Right hindlimb (tissue), 1 donor: ENCODE data around the gene SERTAD2.

ENCODE experiments used
- DNase-seq: peaks from one replicate; pipeline ENCODE4 v3.0.0-alpha.2; 2018

The SERTAD2 gene

DNA sequence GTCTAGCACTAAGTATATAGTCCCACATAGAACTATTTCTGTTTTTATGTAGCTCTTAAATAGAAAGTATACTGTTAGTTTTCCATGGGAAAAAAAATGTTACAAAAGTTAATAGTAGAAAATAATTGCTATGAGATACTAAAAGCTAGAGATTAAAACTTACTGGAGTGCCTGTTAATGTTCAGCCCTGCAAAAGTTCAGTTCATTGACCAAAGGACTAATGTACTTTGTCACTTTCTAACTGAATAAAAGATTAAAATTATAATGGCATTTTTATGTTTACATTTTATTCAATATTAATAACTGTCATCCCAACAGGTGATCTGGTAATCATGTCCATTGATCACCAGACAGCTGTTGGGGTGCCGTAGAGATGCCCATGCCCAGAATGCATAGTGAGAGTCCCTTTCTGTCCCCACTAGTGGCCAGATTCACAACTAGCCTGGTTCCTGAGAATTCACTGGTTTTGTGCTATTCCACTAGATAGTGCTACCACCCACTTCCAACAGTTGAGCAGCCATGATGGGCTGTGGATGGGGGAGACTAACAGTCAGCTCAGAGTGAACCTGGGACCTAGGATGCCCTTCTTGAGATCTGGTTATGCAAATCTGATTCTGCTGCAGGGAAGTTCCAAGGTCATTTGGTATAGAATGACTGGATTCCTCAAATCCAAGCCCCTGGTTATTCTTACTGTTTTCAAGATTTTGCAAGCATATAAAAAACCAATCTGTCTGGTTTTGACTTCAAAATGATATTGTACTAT, 71.8 kb downstream of the SERTAD2 start:
- no peak for DNase-seq
